IPS-NIHi7 (cell line): ENCODE data around the gene SMS.

ENCODE experiments used
- DNase-seq: peaks from one replicate; pipeline ENCODE4 v3.0.0; 2012; ENCODE audit warnings: mixed read lengths; ENCODE audit errors: extremely low spot score

Gene SMS

DNA sequence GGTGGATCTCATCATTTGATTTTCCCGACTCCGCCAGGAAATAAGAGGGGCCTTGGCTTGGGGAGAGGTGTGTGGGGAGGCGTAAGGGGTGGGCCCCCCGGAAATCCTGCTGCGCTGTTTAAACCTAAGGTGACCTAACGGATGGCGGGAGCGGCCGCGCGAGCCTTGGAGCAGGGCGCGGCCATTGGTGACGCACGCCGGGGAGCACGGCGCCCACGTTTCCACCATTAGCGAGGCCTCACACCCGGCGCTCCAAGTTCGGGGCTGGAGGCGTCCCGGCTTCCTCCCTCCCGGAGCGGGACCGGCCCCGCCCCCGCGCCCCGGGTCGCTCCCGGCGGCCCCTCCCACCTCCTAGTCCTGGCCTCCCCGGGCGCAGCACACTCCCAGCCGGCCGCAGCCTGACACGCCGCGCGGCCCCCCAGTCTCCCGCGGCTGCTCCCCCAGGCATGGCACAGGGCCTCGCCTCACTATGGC, at the start of gene SMS:
Gene SMS (plus strand): TSS at position 354 of the 474 bp plus-strand sequence. CDS start 116 bp downstream, at position 470.
- peak; percentile 83 for DNase-seq

DNA sequence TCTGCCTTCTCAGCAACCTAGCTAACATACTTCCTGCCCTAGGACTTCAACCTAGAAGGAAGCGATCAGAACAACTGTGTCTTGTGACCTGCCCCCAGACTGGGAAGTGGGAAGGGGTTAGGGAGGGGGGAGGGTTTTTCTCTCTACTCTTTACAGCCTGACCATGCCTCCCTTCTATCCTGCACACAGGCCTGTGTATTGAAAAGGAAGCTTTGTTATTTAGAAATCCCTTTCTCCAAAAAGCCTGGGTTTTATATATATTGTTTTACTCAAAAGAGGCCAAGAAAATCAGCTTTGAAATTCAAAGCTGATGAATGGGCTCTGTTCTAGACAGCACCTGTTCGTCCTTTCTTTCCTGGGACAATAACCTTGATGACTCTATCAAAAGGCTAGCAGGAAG, 35.2 kb upstream of the SMS start:
- peak; percentile 30 for DNase-seq

DNA sequence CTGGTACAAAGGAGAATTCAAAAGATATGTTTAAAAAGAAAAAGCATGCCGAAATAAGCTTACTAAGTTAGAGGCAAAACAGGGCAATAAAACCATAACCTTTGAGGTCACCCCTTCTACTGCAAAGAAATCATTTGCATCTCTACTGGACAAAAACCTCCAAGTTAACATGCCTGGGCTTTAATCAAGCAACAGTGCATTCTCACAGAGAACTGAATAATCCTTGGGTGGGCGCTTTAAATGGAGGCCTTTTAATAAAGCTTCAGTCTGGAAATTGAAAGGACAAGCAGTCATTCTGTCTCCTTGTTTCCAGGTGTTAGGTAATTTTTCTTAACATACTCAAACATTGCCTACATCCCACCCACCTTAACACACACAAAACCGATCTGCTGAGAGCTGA, 34.6 kb upstream of the SMS start:
- DNase-seq: no peak

DNA sequence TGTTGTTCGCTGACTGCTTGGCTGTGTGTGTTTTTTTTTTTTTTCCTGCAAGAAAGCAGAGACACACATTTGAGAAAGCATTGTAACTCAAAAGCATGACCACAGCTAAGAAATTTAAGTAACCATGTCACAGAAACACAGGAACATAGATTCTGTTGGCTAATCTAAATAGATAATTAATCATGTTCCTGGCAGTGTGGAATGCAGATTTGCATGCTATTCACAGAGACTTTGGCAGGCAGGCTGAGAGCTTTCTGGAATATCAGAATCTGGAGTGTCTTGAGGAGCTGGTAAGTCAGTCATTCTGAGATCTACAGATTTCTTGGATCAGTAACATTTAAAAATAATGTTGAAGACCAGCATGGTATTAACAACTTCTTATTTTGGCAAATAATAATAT, 33.2 kb upstream of the SMS start:
- no peak for DNase-seq

DNA sequence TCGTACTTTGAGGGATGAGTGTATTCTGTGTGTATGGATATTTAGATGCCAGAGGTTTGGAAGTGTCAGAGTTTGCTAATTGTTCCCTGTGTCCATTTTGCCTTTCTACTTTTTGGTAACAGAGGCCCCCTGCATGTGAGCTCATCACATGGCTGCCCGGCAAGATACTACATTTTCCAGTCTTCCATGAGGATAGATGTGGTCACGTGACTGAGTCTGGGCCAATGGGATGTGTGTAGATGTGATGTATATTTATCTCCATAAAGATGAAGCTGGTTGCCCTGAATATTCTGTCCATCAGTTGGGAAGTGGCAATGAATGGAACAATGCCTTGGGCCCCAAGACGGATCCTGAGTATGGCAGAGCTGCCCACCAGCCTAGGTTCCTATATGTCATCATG, 29.0 kb upstream of the SMS start:
- DNase-seq: no peak

DNA sequence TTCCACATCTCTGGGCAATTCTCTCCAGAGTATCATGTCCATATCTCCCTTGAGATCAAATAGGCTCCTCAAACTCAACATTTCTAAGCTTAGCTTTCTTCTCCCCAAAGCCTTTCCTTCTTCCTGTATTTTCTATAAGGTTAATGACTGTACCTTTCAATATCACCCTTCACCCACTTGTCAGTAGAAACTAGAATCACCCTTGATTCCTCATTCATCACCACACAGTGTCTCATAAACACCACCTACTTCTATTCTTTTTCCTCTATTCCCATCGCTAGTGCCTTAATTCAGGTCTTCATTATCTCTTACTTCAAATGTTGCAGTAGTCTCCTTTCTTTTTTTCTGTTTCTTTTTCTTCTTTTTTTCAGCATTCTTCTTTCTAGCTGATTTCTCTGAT, 28.3 kb upstream of the SMS start:
- DNase-seq: no peak

DNA sequence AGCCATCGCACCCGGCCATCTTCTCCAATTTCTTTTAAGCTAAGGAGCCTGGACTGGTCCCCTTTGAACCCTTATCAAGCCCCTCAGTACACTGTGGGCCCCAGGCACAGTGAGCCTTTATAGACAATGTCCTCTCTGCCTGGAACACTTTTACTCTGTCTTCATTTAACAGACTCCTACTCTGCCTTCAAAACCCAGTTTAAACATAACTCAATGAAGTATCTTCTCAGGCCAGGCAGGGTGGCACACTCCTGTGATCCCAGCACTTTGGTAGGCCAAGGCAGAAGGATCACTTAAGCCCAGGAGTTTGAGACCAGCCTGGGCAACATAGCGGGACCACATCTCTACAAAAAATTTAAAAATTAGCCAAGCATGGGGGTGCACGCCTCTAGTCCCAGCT, 27.5 kb upstream of the SMS start:
- DNase-seq: no peak

DNA sequence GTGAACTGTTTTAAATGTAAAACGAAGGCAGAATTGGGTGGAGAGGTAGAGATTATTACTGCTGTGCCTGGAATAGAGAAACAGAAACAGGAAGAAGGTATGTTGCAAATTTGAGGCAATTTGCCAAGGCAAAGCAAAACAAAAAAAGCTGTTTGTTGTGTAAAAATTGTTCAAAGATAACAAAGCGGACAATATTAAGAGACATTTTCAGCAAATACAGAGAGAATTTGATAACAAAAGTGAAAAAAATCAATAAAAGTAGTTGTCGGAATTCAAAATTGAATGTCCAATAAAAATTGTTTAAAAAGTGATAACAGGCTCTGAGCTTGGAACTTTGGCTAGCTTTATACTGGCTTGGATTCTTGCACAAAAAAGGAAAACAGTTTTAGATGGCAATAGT, 14.4 kb upstream of the SMS start:
- no peak for DNase-seq

DNA sequence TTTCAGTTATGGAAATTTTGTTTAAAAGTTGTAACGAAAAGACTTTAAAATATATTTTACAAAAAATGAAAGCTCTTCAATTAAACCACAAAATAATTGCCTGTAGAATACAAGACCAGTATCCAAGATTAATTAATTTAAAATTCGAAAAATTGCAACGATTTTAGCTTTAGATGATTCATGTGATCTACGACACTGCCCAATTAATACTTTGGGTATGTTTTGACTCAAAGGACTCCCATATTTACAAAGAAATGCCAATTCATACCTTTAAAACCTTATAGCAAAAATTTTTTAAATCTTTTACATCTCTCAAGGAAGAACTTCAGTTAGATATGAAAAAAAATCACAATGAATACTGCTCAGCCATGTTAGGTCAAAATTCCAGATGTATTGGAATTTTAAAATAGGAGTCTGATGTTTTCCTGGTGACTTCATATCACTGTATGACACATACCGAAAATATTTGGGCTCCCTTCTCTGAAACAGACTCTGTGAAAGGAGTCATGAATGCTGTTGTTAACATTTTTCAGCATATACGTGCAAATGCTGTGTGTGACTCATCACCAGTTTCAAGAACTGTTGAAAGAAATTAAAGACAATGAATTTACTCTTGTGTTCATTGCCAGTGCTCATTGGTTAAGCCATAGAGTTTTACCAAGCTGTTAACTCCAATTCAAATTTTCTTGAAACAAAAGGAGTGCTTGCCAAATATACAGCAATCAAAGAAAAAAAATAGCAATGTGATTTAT, 13.8 kb upstream of the SMS start:
- peak; percentile 38 for DNase-seq

DNA sequence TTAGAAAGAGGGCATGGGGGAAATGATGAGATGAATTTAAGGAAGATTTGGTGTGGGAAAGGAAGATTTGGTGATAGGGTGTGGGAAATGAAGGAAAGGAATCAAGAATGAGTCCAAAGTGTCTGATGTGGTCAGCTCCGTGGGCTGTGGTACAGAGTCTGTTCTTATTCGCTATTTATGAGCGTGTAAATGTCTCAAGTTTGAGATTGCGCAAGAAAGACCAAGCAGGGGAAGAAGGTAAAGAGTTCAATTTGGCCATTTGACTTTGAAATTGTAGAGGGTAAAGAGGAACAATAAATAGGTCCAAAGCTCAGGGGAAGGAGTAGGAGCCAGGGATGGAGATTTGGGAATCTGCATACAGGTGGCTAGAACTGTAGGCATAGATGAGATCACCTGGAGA, 11.3 kb upstream of the SMS start:
- DNase-seq: no peak

DNA sequence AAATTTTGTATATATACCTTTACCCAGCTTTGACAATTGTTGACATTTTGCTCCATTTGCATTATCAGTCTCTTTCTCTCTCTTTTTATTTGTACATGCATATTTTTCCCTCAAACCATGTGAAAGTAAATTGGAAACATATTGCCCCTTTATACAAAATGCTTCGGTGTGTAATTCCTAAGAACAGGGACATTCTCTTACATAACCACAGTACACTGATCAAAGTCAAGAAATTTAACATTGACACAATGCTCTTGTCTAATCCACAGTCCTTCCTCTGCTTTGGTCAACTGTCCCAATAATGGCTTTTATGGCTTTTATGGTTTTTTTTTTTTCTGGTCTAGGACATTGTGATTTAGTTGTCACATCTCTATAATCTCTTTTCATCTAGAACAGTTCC, 9.5 kb upstream of the SMS start:
- DNase-seq: no peak

DNA sequence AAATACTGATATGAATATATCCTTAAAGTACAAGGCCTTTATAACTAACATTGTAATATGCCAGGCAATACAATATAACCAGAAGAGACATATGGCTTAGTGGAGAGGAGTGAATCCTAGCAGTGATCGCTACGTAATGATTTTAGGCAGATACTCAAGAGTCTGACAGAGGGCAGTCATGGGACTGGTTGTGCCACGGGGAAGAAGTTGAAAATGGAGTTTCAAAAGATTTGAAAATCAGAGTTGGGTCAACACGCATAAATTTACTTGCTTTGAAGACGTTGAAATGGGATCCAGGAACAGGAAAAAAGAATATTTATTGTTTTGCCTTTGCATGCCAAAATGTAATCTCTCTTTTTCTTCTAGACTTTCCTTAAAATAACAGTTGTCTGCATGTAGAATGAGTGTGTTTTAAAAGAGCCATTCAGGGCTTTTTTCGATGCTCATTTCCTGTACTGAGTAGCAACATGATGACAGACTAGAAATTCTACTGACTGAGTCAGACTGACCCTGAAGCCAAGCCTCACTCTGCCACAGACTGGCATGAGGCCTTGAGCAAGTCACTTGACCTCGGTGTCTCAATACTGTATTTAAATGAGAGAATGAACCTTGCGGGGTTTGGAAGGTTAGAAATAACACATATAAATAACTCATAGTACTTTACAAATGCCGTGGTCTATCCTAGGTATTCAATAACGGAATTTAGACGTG, 8.1 kb upstream of the SMS start:
- DNase-seq: no peak

DNA sequence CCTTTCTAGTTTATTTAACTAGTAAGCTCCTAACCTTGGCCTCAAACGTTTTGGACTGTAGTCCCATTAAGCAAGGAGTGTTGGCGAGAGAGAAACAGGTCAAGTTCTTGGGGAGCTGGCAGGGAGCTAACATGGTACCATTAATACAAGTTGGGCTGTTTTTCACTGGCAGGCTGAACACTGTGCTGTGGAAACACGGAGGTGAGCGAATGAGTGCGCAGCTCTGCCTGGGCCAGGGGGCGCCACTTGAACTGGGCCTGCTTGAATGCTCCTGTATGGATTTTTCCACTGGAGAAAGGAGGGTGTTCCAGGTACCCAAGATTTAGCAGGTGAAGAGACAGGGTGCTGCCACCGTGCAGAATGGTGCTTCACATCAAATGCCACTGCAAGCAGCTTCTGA, 7.4 kb upstream of the SMS start:
- DNase-seq: peak; percentile 35

DNA sequence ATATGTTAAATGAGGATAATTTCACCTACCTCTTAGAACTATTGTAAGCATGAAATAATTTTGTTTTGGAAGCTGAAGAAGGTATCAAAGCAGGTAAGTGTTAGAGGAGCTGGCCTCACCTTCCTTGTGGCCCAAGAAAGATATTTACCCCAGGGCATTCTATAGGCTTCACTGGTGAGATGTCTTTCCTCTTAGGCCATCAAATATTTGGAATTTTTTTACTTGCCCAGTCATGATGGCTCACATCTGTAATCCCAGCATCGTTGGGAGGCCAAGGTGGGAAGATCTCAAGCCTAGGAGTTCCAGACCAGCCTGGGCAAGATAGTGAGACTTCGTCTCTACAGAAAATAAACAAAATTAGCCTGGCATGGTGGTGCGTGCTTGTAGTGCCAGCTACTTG, 6.1 kb upstream of the SMS start:
- DNase-seq: no peak

DNA sequence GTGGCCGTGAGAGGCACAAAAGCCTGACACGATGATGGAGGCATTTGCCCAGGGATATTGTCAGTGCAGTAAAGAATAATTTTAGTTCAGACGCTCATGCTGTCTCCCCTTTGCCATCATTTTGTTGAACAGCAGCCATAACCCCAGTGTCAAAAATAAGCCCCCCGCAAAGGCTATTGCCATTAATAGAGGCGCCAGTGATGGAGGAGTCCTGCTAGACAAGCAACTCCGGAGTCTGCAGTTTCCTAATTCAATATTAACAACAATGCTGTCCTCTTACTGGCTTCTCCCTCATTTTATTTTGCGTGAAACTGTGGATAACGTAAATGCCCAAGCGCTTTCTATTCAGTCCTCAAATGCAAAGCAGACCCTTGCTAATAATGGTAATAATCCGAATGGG, 603 bp upstream of the SMS start:
- no peak for DNase-seq

DNA sequence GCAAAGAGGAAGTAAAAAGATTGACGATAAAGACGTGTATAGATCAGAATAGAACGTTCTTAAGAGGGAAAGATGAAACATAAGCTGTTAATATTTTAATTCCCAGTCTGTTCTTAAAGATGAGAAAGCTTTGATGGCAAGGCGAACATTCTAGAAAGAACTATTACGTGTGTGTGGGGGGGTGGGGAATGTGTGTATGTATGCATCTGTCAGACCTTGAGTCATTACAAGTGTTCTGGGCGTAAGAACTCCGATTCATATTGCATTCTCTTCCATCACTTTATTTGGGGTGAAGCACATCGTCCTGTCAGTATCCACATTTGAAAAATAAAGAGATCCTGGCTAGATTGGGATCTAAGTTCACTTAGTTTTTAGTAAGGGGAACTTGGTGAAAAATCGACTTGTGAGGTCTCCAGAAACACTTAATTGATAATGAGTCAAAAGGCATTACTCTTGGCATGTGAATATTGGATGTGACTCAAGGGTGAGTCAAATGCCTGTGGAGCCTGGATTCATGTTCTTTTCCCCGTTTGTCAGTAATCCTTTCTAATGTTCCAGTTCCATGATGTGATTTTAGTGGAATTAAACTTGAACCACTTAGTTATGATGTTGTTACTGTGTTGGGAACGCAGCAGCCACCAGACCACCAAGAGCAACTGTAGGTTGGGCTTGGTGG, 3.1 kb downstream of the SMS start:
- no peak for DNase-seq

DNA sequence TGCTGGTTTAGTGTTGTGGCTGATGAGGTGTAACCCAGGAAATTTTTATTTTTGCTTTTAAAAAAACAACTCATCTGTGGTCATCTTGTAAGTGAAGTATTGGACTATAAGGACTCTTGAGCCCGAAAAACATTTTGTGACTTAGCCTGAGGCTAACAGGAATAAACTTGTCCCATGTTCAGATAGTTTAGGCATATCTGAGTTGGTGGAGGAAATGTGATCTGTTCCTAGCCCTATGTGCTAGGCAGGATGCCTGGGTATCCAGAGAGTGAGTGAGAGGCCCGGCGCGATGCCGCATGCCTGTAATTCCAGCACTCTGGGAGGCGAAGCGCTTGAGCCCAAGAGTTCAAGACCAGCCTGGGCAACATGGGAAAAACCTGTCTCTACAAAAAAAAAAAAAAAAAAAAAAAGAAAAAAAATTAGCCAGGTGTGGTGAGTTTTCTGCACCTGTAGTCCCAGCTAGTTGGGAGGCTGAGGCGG, 3.7 kb downstream of the SMS start:
- no peak for DNase-seq

DNA sequence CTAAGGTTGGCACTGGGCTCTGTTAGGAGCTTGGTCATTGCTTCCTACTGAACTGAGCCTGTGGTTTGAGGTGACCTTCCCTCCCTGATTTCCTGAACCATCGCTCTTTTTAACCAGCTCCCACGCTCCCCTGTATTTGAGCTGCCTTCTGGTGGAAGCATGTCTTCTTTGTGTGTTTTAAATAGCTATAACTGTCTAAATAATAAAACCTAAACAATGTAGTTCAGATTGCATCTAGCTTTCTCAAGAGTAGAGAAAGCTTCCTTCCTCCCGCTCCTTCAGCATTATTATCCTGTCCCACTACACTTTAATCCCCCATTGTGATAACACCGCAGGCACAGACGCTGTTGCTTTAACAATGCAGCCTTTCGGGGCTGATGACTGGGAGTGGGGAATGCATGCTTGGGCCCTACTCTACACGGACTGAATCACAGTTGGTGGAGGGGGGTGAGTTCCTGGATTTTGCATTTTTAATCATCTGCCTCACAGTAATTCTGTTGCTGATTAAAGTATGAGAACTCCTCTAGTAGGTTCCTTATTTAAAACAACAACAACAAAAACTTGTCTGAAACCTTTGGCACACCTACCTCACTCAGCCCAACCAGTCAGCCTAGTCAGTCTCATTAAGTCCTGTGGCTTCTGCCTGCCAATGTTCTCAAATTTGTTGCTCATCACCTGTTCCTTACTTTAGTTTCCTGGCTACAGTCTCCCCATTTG, 6.6 kb downstream of the SMS start:
- DNase-seq: peak; percentile 66

DNA sequence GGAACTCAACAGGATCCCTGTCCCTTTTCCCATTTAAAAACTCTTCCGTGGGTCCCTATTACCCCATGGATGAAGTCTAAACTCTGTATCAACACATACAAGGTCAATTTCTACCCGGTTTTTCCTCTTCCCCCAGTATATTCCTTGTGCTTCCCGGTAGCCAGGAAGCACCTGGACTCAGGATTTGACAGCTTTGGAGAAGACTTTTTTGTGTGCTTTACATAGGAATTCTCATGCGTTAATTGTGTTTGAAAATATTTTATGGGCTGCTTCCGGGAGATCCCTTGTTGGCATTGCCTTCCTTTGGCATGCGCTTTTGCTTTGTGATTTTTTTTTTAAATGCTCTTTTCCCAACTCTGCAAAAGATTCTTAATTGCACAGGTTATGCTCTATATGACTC, 7.2 kb downstream of the SMS start:
- no peak for DNase-seq

DNA sequence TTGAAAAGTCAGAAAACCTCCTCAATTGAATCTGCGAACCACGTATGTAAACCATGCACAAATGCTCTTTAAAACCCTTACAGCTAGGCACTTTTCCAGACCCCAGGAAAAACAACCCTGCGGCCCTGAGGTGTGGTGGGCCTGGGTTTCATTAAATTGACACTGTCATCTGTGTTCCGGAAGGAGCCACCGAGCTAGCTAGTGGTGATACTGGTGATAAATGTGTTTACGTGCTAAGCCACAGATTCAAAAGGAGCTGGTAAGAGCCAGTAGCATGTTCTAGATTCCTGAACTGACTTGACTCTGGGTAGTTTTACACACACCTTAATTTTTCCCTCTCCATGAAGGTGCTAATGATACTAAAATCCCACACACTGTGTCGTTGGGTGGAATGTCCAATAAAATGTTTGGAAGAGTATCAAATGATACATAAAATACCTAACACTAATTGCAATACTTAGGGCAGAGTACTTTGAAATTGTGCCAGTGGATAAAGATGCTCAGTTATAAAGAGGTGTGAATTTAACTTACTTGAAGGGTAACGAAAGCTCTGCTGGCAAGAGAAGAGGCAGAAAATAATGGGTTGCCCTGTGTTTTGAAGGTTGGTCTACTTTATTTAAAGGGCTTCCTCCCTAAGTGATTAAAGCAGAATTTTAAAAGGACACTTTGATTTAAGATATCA, 8.5 kb downstream of the SMS start:
- no peak for DNase-seq

DNA sequence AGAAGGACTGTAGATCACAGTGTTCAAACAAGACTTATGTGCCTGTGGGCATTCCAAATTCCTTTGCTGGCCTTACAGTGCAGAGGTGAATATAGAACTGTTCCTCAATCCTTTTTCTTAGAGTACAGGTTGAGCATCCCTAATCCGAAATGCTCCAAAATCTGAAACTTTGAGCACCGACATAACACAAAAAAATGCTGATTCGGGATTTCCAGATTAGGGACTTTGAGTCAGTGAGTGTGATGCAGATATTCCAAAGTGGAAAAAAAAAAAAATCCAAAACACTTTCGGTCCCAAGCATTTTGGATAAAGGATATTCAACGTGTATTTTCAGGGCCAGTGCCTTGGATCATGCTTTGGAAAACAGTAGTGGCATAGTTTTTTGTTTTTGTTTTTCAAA, 9.2 kb downstream of the SMS start:
- DNase-seq: no peak
